ENCODE measurements around the gene KLHL17. TPM values are rescaled to one million over a fixed set of nuclear protein-coding genes. Genes with fewer than 3 reads are reported as not detected.

Gene KLHL17
- total and polyA plus RNA-seq, 9 of the 15 experiments (the other 6 are each of a cell fraction or from before 2014, with no cell fraction given) = 0.14 to 84.8 (median 13.0) TPM

GRCh38 chr1:1004780-1005697, 44.7 kb downstream of the KLHL17 start:
- peaks cover 39 to 66% of the 10 kb centered on the region in 2 experiments for H3K4me1 ChIP-seq (replicated peaks in 1 of 2; ENCODE audit: control insufficient read depth in 2 of 2, insufficient read depth in 2 of 2, low read length in 2 of 2)
- in situ Hi-C loops (cut with MboI) = no loop called here
- no peaks in the 10 kb centered on the region; the same call in none of the 2 replicates for H3K9me3 ChIP-seq (replicated peaks; ENCODE audit: control insufficient read depth, insufficient read depth, low read depth, low read length)
- peak overlapping the region; percentile 61 for H3K4me2 ChIP-seq (ENCODE audit: insufficient read depth, low read length)
- CTCF ChIA-PET (ENCODE audit: low intra/inter-chr PET ratio) = no interaction called here
- H3K9ac ChIP-seq (ENCODE audit: insufficient read depth in 1 of 2, low read depth in 2 of 2, low read length in 2 of 2) = peak overlapping the region; percentile 48 to 90
- 12% methylated on average over 21 of the region's 21 CpGs for WGBS (ENCODE audit: insufficient coverage, low coverage, missing lambda C conversion rate)
- peak; percentile 71 to 86 (median 76) for DNase-seq (ENCODE audit: extremely low read depth in 1 of 4, low spot score in 3 of 4)
- H4K20me1 ChIP-seq (replicated peaks; ENCODE audit: control insufficient read depth, insufficient read depth, low read length) = 0 out of 2 replicates have a peak, but pooled peaks cover 4% of the 10 kb centered on the region
- ATAC-seq = peak; percentile 45
- intact Hi-C loops (cut with micrococcal nuclease) = loop anchor here (5.0 kb wide), 1 partner anchor 57 kb away; no protein-coding TSS in a partner anchor
- no TSS peak for BruUV-seq (replicated peaks)
- H3K36me3 ChIP-seq (ENCODE audit: control insufficient read depth, insufficient read depth, low read length) = no peaks in the 10 kb centered on the region
- H2AFZ ChIP-seq (ENCODE audit: low read depth, low read length) = peak overlapping the region; percentile 91
- POLR2A ChIA-PET = interaction anchor here (0.9 to 2.6 kb wide), 2 partner anchors 8 to 9 kb away, joined by 4 to 9 read pairs; partner anchors contain the start of gene ISG15
- H3K27me3 ChIP-seq (ENCODE audit: control insufficient read depth in 2 of 2, insufficient read depth in 2 of 2, low read length in 2 of 2) = no peaks in the 10 kb centered on the region
- peaks cover 11% of the 10 kb centered on the region; the same call in 2 of the 3 replicates for H3K79me2 ChIP-seq (ENCODE audit: control insufficient read depth, insufficient read depth, low read length)
- no peaks in the 10 kb centered on the region for H3K9me1 ChIP-seq (ENCODE audit: control insufficient read depth, insufficient read depth, low read length)
- FAIRE-seq = peak; percentile 87
- H3K27ac ChIP-seq (ENCODE audit: extremely low read depth, low read depth, low read length) = peak overlapping the region; percentile 70
- H3K4me3 ChIP-seq = no peak overlapping the region
- TF ChIP-seq MCM2 (IDR thresholded peaks at IDR 0.05; ENCODE audit: low read depth) = no peak
- TF ChIP-seq DACH1 (IDR thresholded peaks at IDR 0.05; ENCODE audit: partially characterized antibody) = peak; percentile 55
- no peak for TF ChIP-seq ZNF668 (CRISPR knock-in tag; IDR thresholded peaks at IDR 0.05)
- TF ChIP-seq DIDO1 (tag; IDR thresholded peaks at IDR 0.05; ENCODE audit: low read depth) = peak; percentile 41; the same call in 1 of the 2 replicates
- TF ChIP-seq SAP30 (IDR thresholded peaks at IDR 0.05; ENCODE audit: borderline replicate concordance, insufficient read depth, low read depth, low read length, poor library complexity, severe bottlenecking) = no peak
- peak; percentile 81 for TF ChIP-seq ARID1B (IDR thresholded peaks at IDR 0.05)
- peak; percentile 51 for TF ChIP-seq CHD2 (IDR thresholded peaks at IDR 0.05; ENCODE audit: low read depth, low read length)
- TF ChIP-seq NFYB (IDR thresholded peaks at IDR 0.05; ENCODE audit: extremely low read depth, insufficient read length) = no peak
- no peak for TF ChIP-seq CBX2 (IDR thresholded peaks at IDR 0.05; ENCODE audit: insufficient read depth, low read length, poor library complexity, severe bottlenecking)
- no peak for TF ChIP-seq CHD1 (IDR thresholded peaks at IDR 0.05; ENCODE audit: low read length)
- TF ChIP-seq ZNF324 (CRISPR knock-in tag; IDR thresholded peaks at IDR 0.05) = no peak
- no peak for TF ChIP-seq PURB (CRISPR knock-in tag; IDR thresholded peaks at IDR 0.05; ENCODE audit: low read depth)
- TF ChIP-seq TOE1 (IDR thresholded peaks at IDR 0.05; ENCODE audit: borderline replicate concordance) = peak; percentile 39; the same call in 1 of the 2 replicates
- no peak for TF ChIP-seq TOE1 (CRISPR knock-in tag; IDR thresholded peaks at IDR 0.05; ENCODE audit: borderline replicate concordance, low read depth)
- no peak for TF ChIP-seq CBX8 (IDR thresholded peaks at IDR 0.05; ENCODE audit: borderline replicate concordance, extremely low read depth, low read depth, low read length, poor library complexity, severe bottlenecking)
- TF ChIP-seq CHCHD3 (CRISPR knock-in tag; IDR thresholded peaks at IDR 0.05) = no peak
- no peak for TF ChIP-seq THAP7 (CRISPR knock-in tag; IDR thresholded peaks at IDR 0.05)
- no peak for TF ChIP-seq ZNF146 (CRISPR knock-in tag; IDR thresholded peaks at IDR 0.05; ENCODE audit: unreplicated experiment)
- TF ChIP-seq MAZ (CRISPR knock-in tag; conservative IDR thresholded peaks at IDR 0.05 in 1 of 2, IDR thresholded peaks at IDR 0.05 in 1 of 2) = peak in 1 of 2 experiments; percentile 78; a peak in 1 of 4 replicates
- no peak for TF ChIP-seq GABPB2 (CRISPR knock-in tag; conservative IDR thresholded peaks at IDR 0.05)
- TF ChIP-seq ZNF24 (IDR thresholded peaks at IDR 0.05) = no peak
- no peak for TF ChIP-seq ZNF282 (CRISPR knock-in tag; IDR thresholded peaks at IDR 0.05)
- no peak for TF ChIP-seq RFX5 (IDR thresholded peaks at IDR 0.05; ENCODE audit: low read depth, low read length)
